Erythroblast (primary cell): Measurements from ENCODE around the gene SPAG9.

ENCODE experiments used
- GATA1 ChIP-seq: IDR thresholded peaks from 2 replicates; pipeline ENCODE4 v1.6.1; 2011; ENCODE audit warnings: low read depth, mild to moderate bottlenecking, control low read depth, low read length, moderate library complexity
- POLR2A ChIP-seq: IDR thresholded peaks from 2 replicates; pipeline ENCODE4 v1.6.1; 2011; ENCODE audit warnings: mild to moderate bottlenecking, low read length

- no peak for TF ChIP-seq POLR2A
- TF ChIP-seq GATA1, result no peak
These were observed 102.1 kb downstream of the SPAG9 start for GRCh38 chr17:51018541-51018940.
